Measurements from ENCODE around the gene ATP8B3. TPM values are rescaled to one million over a fixed set of nuclear protein-coding genes. Genes with fewer than 3 reads are reported as not detected.
A peak's percentile ranks its signal among the peaks of the same experiment; 100 is the strongest.

ATP8B3 gene, protein sequence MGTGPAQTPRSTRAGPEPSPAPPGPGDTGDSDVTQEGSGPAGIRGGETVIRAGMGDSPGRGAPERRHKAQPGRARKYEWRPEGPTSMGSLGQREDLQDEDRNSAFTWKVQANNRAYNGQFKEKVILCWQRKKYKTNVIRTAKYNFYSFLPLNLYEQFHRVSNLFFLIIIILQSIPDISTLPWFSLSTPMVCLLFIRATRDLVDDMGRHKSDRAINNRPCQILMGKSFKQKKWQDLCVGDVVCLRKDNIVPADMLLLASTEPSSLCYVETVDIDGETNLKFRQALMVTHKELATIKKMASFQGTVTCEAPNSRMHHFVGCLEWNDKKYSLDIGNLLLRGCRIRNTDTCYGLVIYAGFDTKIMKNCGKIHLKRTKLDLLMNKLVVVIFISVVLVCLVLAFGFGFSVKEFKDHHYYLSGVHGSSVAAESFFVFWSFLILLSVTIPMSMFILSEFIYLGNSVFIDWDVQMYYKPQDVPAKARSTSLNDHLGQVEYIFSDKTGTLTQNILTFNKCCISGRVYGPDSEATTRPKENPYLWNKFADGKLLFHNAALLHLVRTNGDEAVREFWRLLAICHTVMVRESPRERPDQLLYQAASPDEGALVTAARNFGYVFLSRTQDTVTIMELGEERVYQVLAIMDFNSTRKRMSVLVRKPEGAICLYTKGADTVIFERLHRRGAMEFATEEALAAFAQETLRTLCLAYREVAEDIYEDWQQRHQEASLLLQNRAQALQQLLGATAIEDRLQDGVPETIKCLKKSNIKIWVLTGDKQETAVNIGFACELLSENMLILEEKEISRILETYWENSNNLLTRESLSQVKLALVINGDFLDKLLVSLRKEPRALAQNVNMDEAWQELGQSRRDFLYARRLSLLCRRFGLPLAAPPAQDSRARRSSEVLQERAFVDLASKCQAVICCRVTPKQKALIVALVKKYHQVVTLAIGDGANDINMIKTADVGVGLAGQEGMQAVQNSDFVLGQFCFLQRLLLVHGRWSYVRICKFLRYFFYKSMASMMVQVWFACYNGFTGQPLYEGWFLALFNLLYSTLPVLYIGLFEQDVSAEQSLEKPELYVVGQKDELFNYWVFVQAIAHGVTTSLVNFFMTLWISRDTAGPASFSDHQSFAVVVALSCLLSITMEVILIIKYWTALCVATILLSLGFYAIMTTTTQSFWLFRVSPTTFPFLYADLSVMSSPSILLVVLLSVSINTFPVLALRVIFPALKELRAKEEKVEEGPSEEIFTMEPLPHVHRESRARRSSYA (N-terminal part only)
- total RNA-seq (2021; fragmentation: NEBNext Ultra II Directional; extraction: Animal tissue kit (Norgen Biotek cat#: 25700)): 1 to 10 TPM; 4.9 to 8.8 (median 7.6) TPM
- long read RNA-seq, partial matches to known transcripts: 0 of 1 reads
- long read RNA-seq, other reads (novel, unspliced or antisense): 1 of 1 reads

DNA sequence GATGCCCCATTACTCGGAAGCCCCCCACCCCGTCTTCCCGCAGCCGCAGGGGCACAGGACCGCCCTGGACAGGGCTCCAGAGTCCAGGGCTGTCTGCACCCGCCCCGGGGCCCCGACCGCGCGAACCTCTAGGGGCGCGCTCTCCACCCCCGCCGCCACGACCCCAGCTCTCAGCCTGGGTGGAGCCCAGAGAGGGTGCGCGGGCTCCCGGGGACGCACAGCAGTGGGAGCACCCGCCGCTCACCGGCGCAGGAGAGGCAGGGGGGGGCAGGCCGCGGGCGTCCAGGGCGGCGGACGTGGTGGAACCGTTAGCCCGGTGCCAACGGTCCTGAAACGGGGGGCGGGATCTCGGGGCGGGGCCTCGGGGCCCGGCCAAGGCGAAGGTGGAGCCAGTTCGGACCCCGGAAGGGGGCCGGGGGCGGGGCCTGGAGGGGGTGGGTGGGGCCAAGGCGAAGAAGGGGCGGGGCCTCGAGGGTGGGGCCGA lies at the start of gene ATP8B3:
TSS of gene ATP8B3 (minus strand) at position 335 of the 484 bp plus-strand sequence. CDS start 540 bp downstream, outside the sequence.
- no peaks in the 10 kb centered on the region for H3K36me3 Mint-ChIP-seq (ENCODE audit: low read depth)
- peak within 1 kb of the TSS; percentile 96 for H3K27ac Mint-ChIP-seq
- H3K4me3 Mint-ChIP-seq: peak within 1 kb of the TSS; percentile 93
- DNase-seq: no peak
- TF ChIP-seq, protein P1, sequence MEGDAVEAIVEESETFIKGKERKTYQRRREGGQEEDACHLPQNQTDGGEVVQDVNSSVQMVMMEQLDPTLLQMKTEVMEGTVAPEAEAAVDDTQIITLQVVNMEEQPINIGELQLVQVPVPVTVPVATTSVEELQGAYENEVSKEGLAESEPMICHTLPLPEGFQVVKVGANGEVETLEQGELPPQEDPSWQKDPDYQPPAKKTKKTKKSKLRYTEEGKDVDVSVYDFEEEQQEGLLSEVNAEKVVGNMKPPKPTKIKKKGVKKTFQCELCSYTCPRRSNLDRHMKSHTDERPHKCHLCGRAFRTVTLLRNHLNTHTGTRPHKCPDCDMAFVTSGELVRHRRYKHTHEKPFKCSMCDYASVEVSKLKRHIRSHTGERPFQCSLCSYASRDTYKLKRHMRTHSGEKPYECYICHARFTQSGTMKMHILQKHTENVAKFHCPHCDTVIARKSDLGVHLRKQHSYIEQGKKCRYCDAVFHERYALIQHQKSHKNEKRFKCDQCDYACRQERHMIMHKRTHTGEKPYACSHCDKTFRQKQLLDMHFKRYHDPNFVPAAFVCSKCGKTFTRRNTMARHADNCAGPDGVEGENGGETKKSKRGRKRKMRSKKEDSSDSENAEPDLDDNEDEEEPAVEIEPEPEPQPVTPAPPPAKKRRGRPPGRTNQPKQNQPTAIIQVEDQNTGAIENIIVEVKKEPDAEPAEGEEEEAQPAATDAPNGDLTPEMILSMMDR (IDR thresholded peaks at IDR 0.05): peak; percentile 66
- H3K27me3 Mint-ChIP-seq (ENCODE audit: insufficient read depth): peaks cover 10% of the 10 kb centered on the region
- H3K9me3 Mint-ChIP-seq: no peaks in the 10 kb centered on the region
- H3K4me1 Mint-ChIP-seq (ENCODE audit: low read depth): peaks cover 17% of the 10 kb centered on the region

DNA sequence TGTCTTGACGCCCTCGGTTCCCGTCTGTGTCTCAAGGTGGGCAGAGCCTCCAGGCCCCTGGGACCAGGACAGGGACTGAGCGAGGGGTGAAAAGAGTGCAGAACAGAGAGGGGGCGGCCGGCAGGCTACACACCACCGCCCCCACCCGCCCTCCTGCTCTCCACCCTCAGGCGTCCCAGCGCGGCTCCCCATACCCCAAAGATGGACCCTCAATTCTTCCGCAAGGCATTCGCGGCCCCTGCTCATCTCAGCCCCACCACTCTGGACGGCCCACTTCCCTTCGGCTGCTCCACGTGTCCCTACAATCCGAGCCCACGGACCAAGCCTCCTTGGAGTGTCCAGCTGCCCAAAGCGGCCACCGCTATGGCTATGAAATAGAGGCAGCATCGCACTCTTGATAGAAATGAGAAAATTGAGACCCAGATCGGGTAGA lies 49.5 kb upstream of the ATP8B3 start:
- Mint-ChIP-seq H3K27me3 (ENCODE audit: insufficient read depth) (no peaks in the 10 kb centered on the region; the same call in 1 of the 2 replicates), H3K27ac (peak overlapping the region; percentile 79), H3K4me1 (ENCODE audit: low read depth) (peaks cover 13% of the 10 kb centered on the region), H3K9me3 (no peaks in the 10 kb centered on the region), H3K4me3 (peak overlapping the region; percentile 92), H3K36me3 (ENCODE audit: low read depth) (0 out of 2 replicates have a peak, but pooled peaks cover 7% of the 10 kb centered on the region)
- TF ChIP-seq, protein P1 (IDR thresholded peaks at IDR 0.05): no peak
- no peak for DNase-seq

DNA sequence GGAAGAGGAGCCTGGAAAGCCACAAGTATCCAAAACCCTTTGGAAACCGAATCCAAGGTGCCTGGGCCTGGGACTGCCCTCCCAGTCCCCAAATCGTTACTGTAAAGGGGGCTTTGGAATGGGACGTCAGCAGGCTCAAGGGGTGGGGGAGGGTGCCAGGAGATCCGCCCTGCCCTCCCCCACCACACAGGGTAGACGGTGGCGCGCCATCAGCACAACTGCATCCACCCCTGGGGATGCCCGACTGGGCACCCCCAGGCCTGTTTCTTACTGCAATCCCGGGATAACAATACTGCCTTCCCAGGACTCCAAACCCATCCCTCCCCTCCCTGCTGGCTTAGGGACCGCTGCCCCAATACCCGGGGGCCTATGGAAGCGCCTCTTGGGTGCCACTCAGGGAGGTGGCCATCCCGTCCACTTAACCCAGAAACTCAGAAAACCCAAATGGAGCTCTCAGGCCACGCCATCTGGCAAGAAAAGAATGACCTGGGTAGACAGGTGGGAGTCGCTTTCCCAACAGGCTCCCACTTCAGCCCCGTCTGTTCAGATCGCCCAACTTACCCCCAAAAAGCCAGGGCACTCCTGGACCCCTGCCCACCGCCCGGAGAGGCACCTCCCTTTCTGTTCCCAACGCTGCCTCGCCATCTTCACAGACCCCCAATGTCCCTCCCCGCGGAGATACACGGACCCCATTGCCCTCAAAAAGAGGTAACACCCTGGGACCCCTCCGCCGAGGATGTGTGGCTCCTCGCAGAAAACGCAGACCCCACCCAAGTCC lies 48.9 kb upstream of the ATP8B3 start:
- Mint-ChIP-seq H3K4me1 (ENCODE audit: low read depth) (peaks cover 18% of the 10 kb centered on the region), H3K36me3 (ENCODE audit: low read depth) (0 out of 2 replicates have a peak, but pooled peaks cover 7% of the 10 kb centered on the region), H3K27me3 (ENCODE audit: insufficient read depth) (no peaks in the 10 kb centered on the region; the same call in 1 of the 2 replicates), H3K27ac (peak overlapping the region; percentile 79), H3K9me3 (no peaks in the 10 kb centered on the region), H3K4me3 (peak overlapping the region; percentile 92)
- no peak for DNase-seq
- TF ChIP-seq, protein P1 (IDR thresholded peaks at IDR 0.05): no peak

DNA sequence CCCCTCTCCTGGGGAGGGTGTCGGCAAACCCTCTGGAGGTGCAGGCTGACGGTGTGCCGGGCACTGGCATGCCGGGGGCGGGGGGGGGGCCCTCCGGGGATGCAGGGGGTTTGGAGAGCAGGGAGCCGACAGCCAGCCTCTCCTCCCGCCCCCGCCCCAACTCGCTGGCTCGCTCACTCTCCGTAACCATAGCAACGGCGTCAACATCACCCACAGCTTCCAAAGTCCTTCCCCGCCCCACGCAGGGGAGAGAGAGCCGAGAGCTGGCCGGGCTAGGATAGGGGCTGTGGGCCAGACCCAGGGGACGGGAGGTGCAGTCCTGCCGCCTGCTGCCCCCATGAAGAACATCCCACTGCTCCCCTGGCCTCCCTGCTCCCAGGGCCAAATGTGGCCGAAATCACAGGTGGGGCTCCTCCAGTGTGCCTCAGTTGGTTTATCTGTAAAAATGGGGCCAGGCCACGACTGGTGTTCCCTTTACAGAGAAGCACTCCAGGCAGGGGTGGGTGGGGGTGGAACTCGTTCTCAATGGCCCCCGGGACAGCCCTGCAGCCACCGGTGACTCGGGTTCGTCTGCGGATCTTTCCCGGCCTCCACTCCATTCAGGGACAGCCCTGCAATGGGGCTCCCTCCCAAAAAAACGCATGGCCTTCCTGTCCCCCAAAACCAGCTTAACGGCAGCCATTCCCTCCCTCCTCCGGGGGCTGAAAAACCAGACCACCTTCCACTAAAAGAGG lies 48.1 kb upstream of the ATP8B3 start:
- Mint-ChIP-seq H3K4me1 (ENCODE audit: low read depth) (peaks cover 24% of the 10 kb centered on the region), H3K27ac (peak overlapping the region; percentile 79), H3K27me3 (ENCODE audit: insufficient read depth) (no peaks in the 10 kb centered on the region; the same call in 1 of the 2 replicates), H3K36me3 (ENCODE audit: low read depth) (0 out of 2 replicates have a peak, but pooled peaks cover 7% of the 10 kb centered on the region), H3K4me3 (peak overlapping the region; percentile 92), H3K9me3 (no peaks in the 10 kb centered on the region)
- peak; percentile 83 for DNase-seq
- TF ChIP-seq, protein P1 (IDR thresholded peaks at IDR 0.05): no peak

Data from HFFc6 (cell line).